SU-DHL-6 (cell line): ENCODE measurements around the gene SYNC.

Experiments
- H2AFZ ChIP-seq: fragments of 200-600 bp; sonication (generic); 2 replicates; pipeline ENCODE4 v1.6.1; 2014; ENCODE audit warnings: low read depth, mild to moderate bottlenecking, moderate library complexity, mixed read lengths, antibody characterized with exemption, low read length; ENCODE audit not compliant: severe bottlenecking
- H3F3A ChIP-seq: fragments of 200-600 bp; shearing (Covaris generic); 2 replicates; pipeline ENCODE4 v1.6.0; 2016; ENCODE audit warnings: antibody characterized with exemption, mild to moderate bottlenecking; ENCODE audit not compliant: insufficient read depth
- H3K27ac ChIP-seq: fragments of 200-600 bp; sonication (generic); 2 replicates; pipeline ENCODE4 v1.5.1; 2016; ENCODE audit warnings: low read depth, mild to moderate bottlenecking, low read length, moderate library complexity, mixed read lengths
- H3K27me3 ChIP-seq: fragments of 200-600 bp; sonication (generic), shearing (Covaris generic); 2 replicates; pipeline ENCODE4 v1.6.0; 2014; ENCODE audit warnings: mild to moderate bottlenecking, low read length
- H3K36me3 ChIP-seq: fragments of 200-600 bp; sonication (generic); 2 replicates; pipeline ENCODE4 v1.6.1; 2014; ENCODE audit warnings: mild to moderate bottlenecking, low read length, mixed read lengths
- H3K4me2 ChIP-seq: fragments of 300-600, 200-600 bp; shearing (Covaris generic), sonication (generic); 2 replicates; pipeline ENCODE4 v1.6.0; 2014; ENCODE audit warnings: low read length, low read depth, mild to moderate bottlenecking; ENCODE audit not compliant: poor library complexity, severe bottlenecking
- H3K4me3 ChIP-seq: fragments of 200-600 bp; sonication (generic); 2 replicates; pipeline ENCODE4 v1.5.1; 2014; ENCODE audit warnings: antibody characterized with exemption, low read length, mild to moderate bottlenecking, mixed read lengths; ENCODE audit not compliant: insufficient read depth, poor library complexity, severe bottlenecking
- H3K79me2 ChIP-seq: fragments of 200-600 bp; sonication (generic); 2 replicates; pipeline ENCODE4 v1.6.1; 2014; ENCODE audit warnings: mild to moderate bottlenecking, low read length, moderate library complexity; ENCODE audit not compliant: insufficient read depth
- H3K9ac ChIP-seq: fragments of 200-600 bp; sonication (generic); 2 replicates; pipeline ENCODE4 v1.7.0; 2014; ENCODE audit warnings: mild to moderate bottlenecking, low read length
- H3K9me2 ChIP-seq: fragments of 200-600 bp; sonication (generic); replicated peaks from 2 replicates; pipeline ENCODE4 v1.6.1; 2014; ENCODE audit warnings: low read length; ENCODE audit not compliant: insufficient read depth
- H3K9me3 ChIP-seq: fragments of 200-600 bp; sonication (generic); 2 replicates; pipeline ENCODE4 v1.6.1; 2014; ENCODE audit warnings: low read length, mixed read lengths; ENCODE audit not compliant: insufficient read depth
- H4K20me1 ChIP-seq: fragments of 200-600 bp; sonication (generic); 2 replicates; pipeline ENCODE4 v1.6.1; 2014; ENCODE audit warnings: low read depth, mild to moderate bottlenecking, antibody characterized with exemption, low read length, moderate library complexity, mixed read lengths
- EZH2phosphoT487 ChIP-seq: fragments of 200-600 bp; sonication (generic), shearing (Covaris generic); conservative IDR thresholded peaks from 2 replicates; pipeline ENCODE4 v1.6.1; 2018; ENCODE audit warnings: mild to moderate bottlenecking, antibody characterized with exemption, low read length, moderate library complexity, mixed read lengths
- TF ChIP-seq, protein P1 (sequence below): fragments of 200-600 bp; sonication (generic); IDR thresholded peaks from one replicate; pipeline ENCODE4 v1.5.1; 2017; ENCODE audit warnings: antibody characterized with exemption, mild to moderate bottlenecking, low read length, moderate library complexity; ENCODE audit not compliant: insufficient read depth, poor library complexity, severe bottlenecking

Gene SYNC

DNA sequence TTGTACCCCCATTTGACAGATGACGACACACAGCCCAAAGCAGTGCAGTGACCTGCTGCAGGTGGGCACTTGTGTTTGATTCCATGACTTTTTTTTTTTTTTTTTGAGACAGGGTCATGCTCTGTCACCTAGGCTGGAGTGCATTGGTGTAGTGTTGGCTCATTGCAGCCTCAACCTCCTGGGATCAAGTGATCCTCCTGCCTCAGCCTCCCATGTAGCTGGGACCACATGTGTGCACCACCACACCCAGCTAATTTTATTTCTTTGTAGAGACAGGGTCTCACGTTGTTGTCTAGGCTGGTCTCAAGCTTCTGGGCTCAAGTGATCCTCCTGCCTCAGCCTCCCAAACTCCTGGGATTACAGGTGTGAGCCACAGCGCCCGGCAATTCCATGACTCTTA lies 14.9 kb upstream of the SYNC start:
- TF ChIP-seq EZH2phosphoT487 = no peak
- TF ChIP-seq, protein P1, sequence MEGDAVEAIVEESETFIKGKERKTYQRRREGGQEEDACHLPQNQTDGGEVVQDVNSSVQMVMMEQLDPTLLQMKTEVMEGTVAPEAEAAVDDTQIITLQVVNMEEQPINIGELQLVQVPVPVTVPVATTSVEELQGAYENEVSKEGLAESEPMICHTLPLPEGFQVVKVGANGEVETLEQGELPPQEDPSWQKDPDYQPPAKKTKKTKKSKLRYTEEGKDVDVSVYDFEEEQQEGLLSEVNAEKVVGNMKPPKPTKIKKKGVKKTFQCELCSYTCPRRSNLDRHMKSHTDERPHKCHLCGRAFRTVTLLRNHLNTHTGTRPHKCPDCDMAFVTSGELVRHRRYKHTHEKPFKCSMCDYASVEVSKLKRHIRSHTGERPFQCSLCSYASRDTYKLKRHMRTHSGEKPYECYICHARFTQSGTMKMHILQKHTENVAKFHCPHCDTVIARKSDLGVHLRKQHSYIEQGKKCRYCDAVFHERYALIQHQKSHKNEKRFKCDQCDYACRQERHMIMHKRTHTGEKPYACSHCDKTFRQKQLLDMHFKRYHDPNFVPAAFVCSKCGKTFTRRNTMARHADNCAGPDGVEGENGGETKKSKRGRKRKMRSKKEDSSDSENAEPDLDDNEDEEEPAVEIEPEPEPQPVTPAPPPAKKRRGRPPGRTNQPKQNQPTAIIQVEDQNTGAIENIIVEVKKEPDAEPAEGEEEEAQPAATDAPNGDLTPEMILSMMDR = no peak
- H3K4me3 ChIP-seq = no peak overlapping the region
- no peak overlapping the region for H3K9ac ChIP-seq
- no peaks in the 10 kb centered on the region for H3K36me3 ChIP-seq
- no peak overlapping the region for H3K4me2 ChIP-seq
- no peak overlapping the region for H2AFZ ChIP-seq
- H3K79me2 ChIP-seq = no peaks in the 10 kb centered on the region
- H3K9me2 ChIP-seq = no peaks in the 10 kb centered on the region
- H3K9me3 ChIP-seq = no peaks in the 10 kb centered on the region
- H3K27me3 ChIP-seq = no peaks in the 10 kb centered on the region
- no peak overlapping the region for H3K27ac ChIP-seq
- H3F3A ChIP-seq = no peaks in the 10 kb centered on the region
- H4K20me1 ChIP-seq = no peaks in the 10 kb centered on the region

DNA sequence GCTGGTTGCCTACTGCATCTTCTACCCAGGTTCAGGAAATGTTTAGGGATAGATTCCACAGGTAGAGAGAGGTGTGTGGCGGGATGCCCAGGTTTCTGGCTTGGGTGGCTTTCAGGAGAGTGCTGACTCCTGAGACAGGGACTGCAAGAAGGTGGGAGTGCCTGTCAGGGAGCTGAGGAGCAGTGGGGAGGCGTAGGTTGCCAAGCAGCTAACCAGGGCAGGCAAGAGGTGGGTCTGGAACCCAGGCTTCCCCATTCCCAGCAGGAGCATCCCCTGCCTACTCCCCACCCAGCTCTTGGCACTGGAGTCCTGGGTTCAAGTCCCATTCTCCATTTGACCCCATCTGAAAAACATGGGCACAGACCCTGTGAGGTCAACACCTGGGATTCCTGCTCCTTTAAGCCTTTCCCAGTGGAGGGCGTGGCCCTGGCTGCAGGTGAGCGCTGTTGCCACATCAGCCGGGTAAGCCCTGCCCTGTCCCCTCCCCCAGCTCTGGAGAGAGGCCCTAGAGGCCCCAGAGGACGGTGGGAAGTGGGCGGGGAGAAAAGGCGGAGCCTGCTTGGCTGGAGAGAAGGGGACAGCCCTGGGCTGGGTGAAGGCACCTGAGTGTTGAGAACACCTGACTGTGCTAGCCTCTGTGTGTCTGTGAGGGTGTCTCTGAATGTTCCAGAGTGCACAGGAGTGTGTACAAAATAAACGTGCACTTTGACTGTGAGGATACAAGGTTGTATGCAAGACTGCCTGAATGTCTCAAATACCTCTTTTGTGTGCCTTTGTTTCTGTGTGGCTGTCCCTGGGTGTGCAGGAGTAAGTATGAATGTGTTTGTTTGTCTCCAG lies 14.0 kb upstream of the SYNC start:
- peak overlapping the region; percentile 39 for H2AFZ ChIP-seq
- no peak overlapping the region for H3K4me3 ChIP-seq
- TF ChIP-seq, protein P1 = no peak
- no peak for TF ChIP-seq EZH2phosphoT487
- no peaks in the 10 kb centered on the region for H3K9me3 ChIP-seq
- no peaks in the 10 kb centered on the region for H4K20me1 ChIP-seq
- H3K27me3 ChIP-seq = no peaks in the 10 kb centered on the region
- peak overlapping the region; percentile 35 for H3K4me2 ChIP-seq
- H3F3A ChIP-seq = no peaks in the 10 kb centered on the region
- no peaks in the 10 kb centered on the region for H3K36me3 ChIP-seq
- no peaks in the 10 kb centered on the region for H3K9me2 ChIP-seq
- no peaks in the 10 kb centered on the region for H3K79me2 ChIP-seq
- H3K9ac ChIP-seq = peak overlapping the region; percentile 27; the same call in 1 of the 2 replicates
- H3K27ac ChIP-seq = no peak overlapping the region

DNA sequence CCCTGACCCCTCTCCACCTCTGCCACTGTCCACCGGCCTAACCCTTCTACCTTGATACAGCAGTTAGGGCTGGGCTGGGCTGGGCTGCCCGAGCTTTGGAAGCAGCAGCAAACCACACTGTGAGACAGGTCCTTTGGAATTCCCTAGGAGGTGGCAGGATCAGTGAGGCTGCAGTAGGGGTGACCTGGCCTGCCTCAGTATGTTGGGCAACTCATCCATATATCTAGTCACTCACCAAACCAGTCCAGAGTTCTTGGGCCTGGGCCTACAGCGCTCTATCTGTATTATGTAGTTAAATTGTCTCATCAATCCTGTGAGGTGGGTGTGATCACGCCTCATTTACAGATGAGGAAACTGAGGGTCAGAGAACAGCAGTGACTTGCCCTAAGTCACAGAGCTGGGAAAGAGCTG lies 13.3 kb upstream of the SYNC start:
- Histone ChIP-seq H2AFZ (no peak overlapping the region), H3K27me3 (no peaks in the 10 kb centered on the region), H3K27ac (no peak overlapping the region), H3F3A (no peaks in the 10 kb centered on the region), H3K4me3 (no peak overlapping the region), H3K36me3 (no peaks in the 10 kb centered on the region), H3K9ac (no peak overlapping the region), H3K9me3 (no peaks in the 10 kb centered on the region), H3K9me2 (no peaks in the 10 kb centered on the region), H3K4me2 (no peak overlapping the region), H4K20me1 (no peaks in the 10 kb centered on the region), H3K79me2 (no peaks in the 10 kb centered on the region)
- TF ChIP-seq, protein P1 = no peak
- no peak for TF ChIP-seq EZH2phosphoT487
